Measurements from ENCODE around the gene NISCH. TPM values are rescaled to one million over a fixed set of nuclear protein-coding genes. Genes with fewer than 3 reads are reported as not detected.

Gene NISCH
- polyA plus RNA-seq, 3 donors, result 9.7 to 106 (median 13.1) TPM

DNA sequence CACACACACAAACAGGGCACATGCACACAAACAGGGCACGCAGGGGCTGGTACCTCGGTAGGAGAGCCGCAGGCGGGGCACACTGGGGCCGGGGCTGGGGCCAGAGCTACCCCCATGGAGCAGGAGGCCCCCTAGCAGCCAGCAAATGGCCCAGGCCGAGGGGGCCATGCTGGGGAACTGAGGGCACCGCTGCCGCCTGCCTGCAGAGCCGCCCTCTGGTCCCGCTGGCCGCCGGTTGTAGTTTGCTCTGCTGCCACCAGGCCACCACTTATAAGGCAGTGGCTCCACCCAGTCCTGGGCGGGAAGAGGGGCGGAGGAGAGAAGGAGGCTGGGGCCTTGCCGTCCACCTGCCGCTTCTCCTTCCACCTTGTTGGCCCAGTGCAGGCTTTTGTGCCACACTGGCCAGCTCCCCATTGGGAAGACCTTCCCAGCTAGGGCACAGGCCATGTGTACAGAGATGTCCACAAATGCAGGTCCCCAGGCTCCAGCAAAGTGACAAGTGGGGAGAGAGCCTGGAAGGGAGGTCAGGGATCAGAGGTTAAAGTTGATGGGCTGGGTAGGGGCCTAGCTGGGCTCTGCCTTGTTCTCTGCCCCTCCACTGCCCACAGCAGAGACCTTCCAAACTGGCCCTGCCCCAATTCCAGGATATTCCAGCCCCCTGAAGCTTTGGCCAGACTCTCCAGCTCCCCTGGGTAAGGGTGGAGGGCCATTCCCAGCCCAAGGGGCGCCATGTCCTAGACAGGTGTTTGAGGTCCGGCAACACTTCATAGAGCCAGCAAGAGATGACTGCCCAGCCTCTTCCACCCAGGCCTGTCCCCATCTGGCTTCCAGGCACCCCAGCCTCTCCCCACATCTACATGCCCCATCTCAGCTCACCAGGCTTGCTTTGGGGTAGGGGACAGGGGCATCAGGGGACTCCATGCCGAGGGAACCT lies 10.3 kb upstream of the NISCH start, which contains the start of gene SEMA3G:
TSS of gene SEMA3G (minus strand) at position 244 of the 934 bp plus-strand sequence. CDS start at position 168, 76 bp downstream.
- Histone ChIP-seq H3K36me3 (replicated peaks in 1 of 2; ENCODE audit: control insufficient read depth in 1 of 2, insufficient read depth in 2 of 2, low read length in 2 of 2) (no peaks in the 10 kb centered on the region), H3K4me1 (ENCODE audit: control insufficient read depth in 1 of 2, insufficient read depth in 2 of 2, low read length in 2 of 2) (peaks cover 5 to 11% of the 10 kb centered on the region in 2 donors), H4K20me1 (ENCODE audit: insufficient read depth, low read length) (no peaks in the 10 kb centered on the region), H3K4me2 (replicated peaks; ENCODE audit: extremely low read depth, low read length, poor library complexity, severe bottlenecking) (peak within 1 kb of the TSS; percentile 21), H3K27me3 (ENCODE audit: control insufficient read depth in 2 of 2, insufficient read depth in 2 of 2, low read length in 2 of 2) (no peaks in the 10 kb centered on the region), H3K79me2 (ENCODE audit: insufficient read depth, low read length) (no peaks in the 10 kb centered on the region), H3K4me3 (replicated peaks in 1 of 3; ENCODE audit: low read depth in 2 of 3, low read length in 3 of 3) (no peak within 1 kb of the TSS), H3K9me3 (replicated peaks in 1 of 2; ENCODE audit: control insufficient read depth in 1 of 2, insufficient read depth in 1 of 2, low read length in 2 of 2) (no peaks in the 10 kb centered on the region), H2AFZ (ENCODE audit: insufficient read depth, low read depth, low read length, poor library complexity, severe bottlenecking) (peak within 1 kb of the TSS; percentile 63), H3K9ac (ENCODE audit: insufficient read depth, low read length, poor library complexity, severe bottlenecking) (no peak within 1 kb of the TSS), H3K27ac (ENCODE audit: low read depth in 1 of 2, low read length in 2 of 2) (no peak within 1 kb of the TSS)
- TF ChIP-seq, protein P1, sequence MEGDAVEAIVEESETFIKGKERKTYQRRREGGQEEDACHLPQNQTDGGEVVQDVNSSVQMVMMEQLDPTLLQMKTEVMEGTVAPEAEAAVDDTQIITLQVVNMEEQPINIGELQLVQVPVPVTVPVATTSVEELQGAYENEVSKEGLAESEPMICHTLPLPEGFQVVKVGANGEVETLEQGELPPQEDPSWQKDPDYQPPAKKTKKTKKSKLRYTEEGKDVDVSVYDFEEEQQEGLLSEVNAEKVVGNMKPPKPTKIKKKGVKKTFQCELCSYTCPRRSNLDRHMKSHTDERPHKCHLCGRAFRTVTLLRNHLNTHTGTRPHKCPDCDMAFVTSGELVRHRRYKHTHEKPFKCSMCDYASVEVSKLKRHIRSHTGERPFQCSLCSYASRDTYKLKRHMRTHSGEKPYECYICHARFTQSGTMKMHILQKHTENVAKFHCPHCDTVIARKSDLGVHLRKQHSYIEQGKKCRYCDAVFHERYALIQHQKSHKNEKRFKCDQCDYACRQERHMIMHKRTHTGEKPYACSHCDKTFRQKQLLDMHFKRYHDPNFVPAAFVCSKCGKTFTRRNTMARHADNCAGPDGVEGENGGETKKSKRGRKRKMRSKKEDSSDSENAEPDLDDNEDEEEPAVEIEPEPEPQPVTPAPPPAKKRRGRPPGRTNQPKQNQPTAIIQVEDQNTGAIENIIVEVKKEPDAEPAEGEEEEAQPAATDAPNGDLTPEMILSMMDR (IDR thresholded peaks at IDR 0.05), result peak; percentile 70
- intact Hi-C loops (cut with micrococcal nuclease), result loop anchor here in 1 of 2 donors (2.0 kb wide), 1 partner anchor 16 kb away; no protein-coding TSS in a partner anchor
- no peaks in the 10 kb centered on the region for H3K36me3 Mint-ChIP-seq
- H3K9me3 Mint-ChIP-seq, result no peaks in the 10 kb centered on the region
- peak within 1 kb of the TSS in 2 of 7 donors; percentile 12 to 13 for H3K27ac Mint-ChIP-seq
- DNase-seq, result peak; percentile 57 to 61 (median 58)
- 16% methylated on average over 13 of the region's 19 CpGs for WGBS (ENCODE audit: insufficient coverage)
- peaks cover 2 to 9% (median 7%) of the 10 kb centered on the region in 3 donors for H3K27me3 Mint-ChIP-seq (ENCODE audit: low read depth in 3 of 3)
- H3K4me3 Mint-ChIP-seq, result no peak within 1 kb of the TSS
- H3K4me1 Mint-ChIP-seq, result peaks cover 6% of the 10 kb centered on the region

- Mint-ChIP-seq H3K36me3 (no peaks in the 10 kb centered on the region), H3K27me3 (ENCODE audit: low read depth in 3 of 3) (peaks cover 2 to 9% (median 7%) of the 10 kb centered on the region in 3 donors), H3K4me3 (no peak overlapping the region), H3K9me3 (peaks cover 0 to 5% (median 3%) of the 10 kb centered on the region in 7 donors), H3K27ac (no peak overlapping the region), H3K4me1 (peaks cover 6% of the 10 kb centered on the region)
- Histone ChIP-seq H3K9ac (ENCODE audit: insufficient read depth, low read length, poor library complexity, severe bottlenecking) (no peak overlapping the region), H3K27me3 (ENCODE audit: control insufficient read depth in 2 of 2, insufficient read depth in 2 of 2, low read length in 2 of 2) (no peaks in the 10 kb centered on the region), H3K4me2 (replicated peaks; ENCODE audit: extremely low read depth, low read length, poor library complexity, severe bottlenecking) (no peak overlapping the region), H3K79me2 (ENCODE audit: insufficient read depth, low read length) (no peaks in the 10 kb centered on the region), H3K36me3 (replicated peaks in 1 of 2; ENCODE audit: control insufficient read depth in 1 of 2, insufficient read depth in 2 of 2, low read length in 2 of 2) (no peaks in the 10 kb centered on the region), H4K20me1 (ENCODE audit: insufficient read depth, low read length) (no peaks in the 10 kb centered on the region), H3K4me3 (replicated peaks in 1 of 3; ENCODE audit: low read depth in 2 of 3, low read length in 3 of 3) (no peak overlapping the region), H3K27ac (ENCODE audit: low read depth in 1 of 2, low read length in 2 of 2) (no peak overlapping the region), H2AFZ (ENCODE audit: insufficient read depth, low read depth, low read length, poor library complexity, severe bottlenecking) (no peak overlapping the region), H3K9me3 (replicated peaks in 1 of 2; ENCODE audit: control insufficient read depth in 1 of 2, insufficient read depth in 1 of 2, low read length in 2 of 2) (no peaks in the 10 kb centered on the region), H3K4me1 (ENCODE audit: control insufficient read depth in 1 of 2, insufficient read depth in 2 of 2, low read length in 2 of 2) (peaks cover 5 to 11% of the 10 kb centered on the region in 2 donors)
- intact Hi-C loops (cut with micrococcal nuclease), result no loop called here
- TF ChIP-seq, protein P1 (IDR thresholded peaks at IDR 0.05), result no peak
- DNase-seq, result no peak
- WGBS (ENCODE audit: insufficient coverage), result 75% methylated on average over 1 of the region's 4 CpGs
These were observed 9.4 kb upstream of the NISCH start for GRCh38 chr3:52446042-52446441.

All from CD14-positive monocyte (primary cell).